PC-3 (cell line): ENCODE results near the gene FGB. TPM values are rescaled to one million over a fixed set of nuclear protein-coding genes. Genes with fewer than 3 reads are reported as not detected.
A peak's percentile ranks its signal among the peaks of the same experiment; 100 is the strongest.

Experiments used
- ATAC-seq: fragments of 200-7000 bp; cut with Tn5 transposase; 2 replicates; pipeline ENCODE4 v1.9.1; 2020; ENCODE audit warnings: mild to moderate bottlenecking, moderate library complexity
- BruUV-seq: library from RNA; stranded (reverse); fragments of 400-500 nt; replicated peaks from 2 replicates; lab custom pipeline; 2021; lab: Mats Ljungman, UMichigan
- CTCF ChIA-PET: fragments of 300-600 bp; sonication (Branson Sonifier 250); formaldehyde crosslinking; loops from one replicate; lab custom pipeline; 2022; ENCODE audit warnings: antibody characterized with exemption; lab: Charles Lee
- POLR2A ChIA-PET: fragments of 300-600 bp; sonication (Branson Sonifier 250); formaldehyde crosslinking; loops from one replicate; lab custom pipeline; 2022; ENCODE audit warnings: antibody characterized with exemption; ENCODE audit not compliant: unreplicated experiment; lab: Charles Lee
- DNase-seq: peaks from one replicate; pipeline ENCODE4 v3.0.0-alpha.2; 2015
- H2AFZ ChIP-seq: fragments of 300-600 bp; sonication (generic); 2 replicates; pipeline ENCODE4 v1.6.0; 2016; ENCODE audit warnings: antibody characterized with exemption, low read length
- H3F3A ChIP-seq: fragments of 300-600 bp; sonication (generic); one replicate; pipeline ENCODE4 v1.6.0; 2017; ENCODE audit warnings: antibody characterized with exemption, low read length, control low read depth, mild to moderate bottlenecking; ENCODE audit not compliant: unreplicated experiment
- H3K27ac ChIP-seq: fragments of 300-600 bp; sonication (generic); 2 replicates; pipeline ENCODE4 v1.5.1; 2016; ENCODE audit warnings: mild to moderate bottlenecking, low read length
- H3K27me3 ChIP-seq: fragments of 300-600 bp; sonication (generic); 2 replicates; pipeline ENCODE4 v1.6.1; 2016; ENCODE audit warnings: low read length, mixed read lengths
- H3K36me3 ChIP-seq: fragments of 300-600 bp; sonication (generic); 2 replicates; pipeline ENCODE4 v1.6.1; 2016; ENCODE audit warnings: low read depth, mixed run types, low read length, mixed read lengths
- H3K4me1 ChIP-seq: fragments of 300-600 bp; sonication (generic); 2 replicates; pipeline ENCODE4 v1.5.1; 2016; ENCODE audit warnings: low read length; ENCODE audit not compliant: insufficient read depth
- H3K4me2 ChIP-seq: fragments of 300-600 bp; sonication (generic); 2 replicates; pipeline ENCODE4 v1.6.0; 2016; ENCODE audit warnings: low read length
- H3K4me3 ChIP-seq: fragments of 300-600 bp; sonication (generic); 2 replicates; pipeline ENCODE4 v1.5.1; 2016; ENCODE audit warnings: mild to moderate bottlenecking, low read length, mixed read lengths
- H3K79me2 ChIP-seq: fragments of 300-600 bp; sonication (generic); 2 replicates; pipeline ENCODE4 v1.6.1; 2017; ENCODE audit warnings: low read length, mixed read lengths
- H3K9ac ChIP-seq: fragments of 300-600 bp; sonication (generic); 2 replicates; pipeline ENCODE4 v1.6.0; 2016; ENCODE audit warnings: mild to moderate bottlenecking, low read length
- H3K9me2 ChIP-seq: fragments of 300-600 bp; sonication (generic); replicated peaks from 2 replicates; pipeline ENCODE4 v1.6.1; 2016; ENCODE audit warnings: mixed run types, low read length, mixed read lengths
- H3K9me3 ChIP-seq: fragments of 300-600 bp; sonication (generic); 2 replicates; pipeline ENCODE4 v1.6.1; 2016; ENCODE audit warnings: low read length, mixed read lengths
- H4K20me1 ChIP-seq: fragments of 300-600 bp; sonication (generic); 2 replicates; pipeline ENCODE4 v1.6.1; 2016; ENCODE audit warnings: low read length, mixed read lengths
- EZH2 ChIP-seq: fragments of 300-600 bp; sonication (generic); IDR thresholded peaks from one replicate; pipeline ENCODE4 v1.6.1; 2017; ENCODE audit warnings: antibody characterized with exemption, mild to moderate bottlenecking, low read length; ENCODE audit not compliant: unreplicated experiment
- EZH2phosphoT487 ChIP-seq: fragments of 300-600 bp; sonication (generic); IDR thresholded peaks from 2 replicates; pipeline ENCODE4 v1.6.1; 2018; ENCODE audit warnings: mild to moderate bottlenecking, antibody characterized with exemption, low read length, borderline replicate concordance
- intact Hi-C: fragments of 100-400 bp; cut with micrococcal nuclease; formaldehyde crosslinking; loops from 2 replicates; pipeline ENCODE4 v1.9.0; 2023
- total RNA-seq: library from RNA; depleted of rRNA; stranded (reverse); fragments of >200 nt; gene quantifications from 2 replicates; pipeline ENCODE4 v1.2.3, GENCODE V29; 2014
- TF ChIP-seq, protein P1 (sequence below): fragments of 300-600 bp; sonication (generic); conservative IDR thresholded peaks from 2 replicates; pipeline ENCODE4 v1.5.1; 2017; ENCODE audit warnings: antibody characterized with exemption, low read depth, mild to moderate bottlenecking, low read length

Gene FGB
- total RNA-seq, 1 experiment from 2014 or later: 0.36 TPM

- Histone ChIP-seq H3K9ac (no peak overlapping the region), H3K9me2 (no peaks in the 10 kb centered on the region), H3K4me3 (peak overlapping the region; percentile 11; the same call in 1 of the 2 replicates), H3K79me2 (no peaks in the 10 kb centered on the region), H3K27ac (peak overlapping the region; percentile 22), H3K36me3 (no peaks in the 10 kb centered on the region), H4K20me1 (no peaks in the 10 kb centered on the region), H3K9me3 (no peaks in the 10 kb centered on the region), H3K4me1 (peaks cover 54% of the 10 kb centered on the region), H3F3A (peaks cover 3% of the 10 kb centered on the region), H3K4me2 (peak overlapping the region; percentile 57), H3K27me3 (no peaks in the 10 kb centered on the region), H2AFZ (no peak overlapping the region)
- ChIA-PET POLR2A (no interaction called here), CTCF (no interaction called here)
- no TSS peak for BruUV-seq
- DNase-seq: peak; percentile 75
- peak; percentile 49; the same call in 1 of the 2 replicates for ATAC-seq
- TF ChIP-seq, protein P1, sequence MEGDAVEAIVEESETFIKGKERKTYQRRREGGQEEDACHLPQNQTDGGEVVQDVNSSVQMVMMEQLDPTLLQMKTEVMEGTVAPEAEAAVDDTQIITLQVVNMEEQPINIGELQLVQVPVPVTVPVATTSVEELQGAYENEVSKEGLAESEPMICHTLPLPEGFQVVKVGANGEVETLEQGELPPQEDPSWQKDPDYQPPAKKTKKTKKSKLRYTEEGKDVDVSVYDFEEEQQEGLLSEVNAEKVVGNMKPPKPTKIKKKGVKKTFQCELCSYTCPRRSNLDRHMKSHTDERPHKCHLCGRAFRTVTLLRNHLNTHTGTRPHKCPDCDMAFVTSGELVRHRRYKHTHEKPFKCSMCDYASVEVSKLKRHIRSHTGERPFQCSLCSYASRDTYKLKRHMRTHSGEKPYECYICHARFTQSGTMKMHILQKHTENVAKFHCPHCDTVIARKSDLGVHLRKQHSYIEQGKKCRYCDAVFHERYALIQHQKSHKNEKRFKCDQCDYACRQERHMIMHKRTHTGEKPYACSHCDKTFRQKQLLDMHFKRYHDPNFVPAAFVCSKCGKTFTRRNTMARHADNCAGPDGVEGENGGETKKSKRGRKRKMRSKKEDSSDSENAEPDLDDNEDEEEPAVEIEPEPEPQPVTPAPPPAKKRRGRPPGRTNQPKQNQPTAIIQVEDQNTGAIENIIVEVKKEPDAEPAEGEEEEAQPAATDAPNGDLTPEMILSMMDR: no peak
- TF ChIP-seq EZH2 (no peak), EZH2phosphoT487 (no peak)
- intact Hi-C loops: no loop called here
Observed at GRCh38 chr4:154560824-154561231, 2.0 kb upstream of the FGB start.

DNA sequence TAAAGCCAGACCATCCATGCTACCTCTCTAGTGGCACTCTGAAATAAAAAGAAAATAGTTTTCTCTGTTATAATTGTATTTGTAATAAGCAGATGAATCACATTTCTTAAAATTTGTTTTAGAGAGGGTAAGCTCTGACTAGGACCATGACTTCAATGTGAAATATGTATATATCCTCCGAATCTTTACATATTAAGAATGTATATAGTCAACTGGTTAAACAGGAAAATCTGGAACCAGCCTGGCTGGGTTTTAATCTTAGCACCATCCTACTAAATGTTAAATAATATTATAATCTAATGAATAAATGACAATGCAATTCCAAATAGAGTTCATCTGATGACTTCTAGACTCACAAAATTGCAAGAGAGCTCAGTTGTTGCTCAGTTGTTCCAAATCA, 1.5 kb downstream of the FGB start:
- intact Hi-C loops: no loop called here

GRCh38 chr4:154565704-154566103, 2.9 kb downstream of the FGB start:
- no peak overlapping the region for H3K9ac ChIP-seq

More for the DNA sequence above, 1.5 kb downstream of the FGB start:
- BruUV-seq: no TSS peak
- Histone ChIP-seq H3K79me2 (no peaks in the 10 kb centered on the region), H2AFZ (no peak overlapping the region), H3K36me3 (no peaks in the 10 kb centered on the region), H3K4me1 (peaks cover 87% of the 10 kb centered on the region), H4K20me1 (no peaks in the 10 kb centered on the region), H3K9ac (no peak overlapping the region; the same call in 1 of the 2 replicates), H3K9me2 (no peaks in the 10 kb centered on the region), H3K27me3 (no peaks in the 10 kb centered on the region), H3K27ac (peak overlapping the region; percentile 71), H3F3A (peaks cover 3% of the 10 kb centered on the region), H3K9me3 (no peaks in the 10 kb centered on the region), H3K4me2 (peak overlapping the region; percentile 49), H3K4me3 (no peak overlapping the region)
- POLR2A ChIA-PET: no interaction called here
- DNase-seq (peak; percentile 87), ATAC-seq (peak; percentile 14; the same call in 1 of the 2 replicates)
- CTCF ChIA-PET: interaction anchor here (0.6 kb wide), 1 partner anchor 55 kb away, joined by 3 read pairs; no protein-coding TSS in a partner anchor
- TF ChIP-seq EZH2 (no peak), EZH2phosphoT487 (no peak)
- TF ChIP-seq, protein P1: no peak

More at GRCh38 chr4:154565704-154566103, 2.9 kb downstream of the FGB start:
- no peak for TF ChIP-seq EZH2
- Histone ChIP-seq H3K4me1 (peaks cover 82% of the 10 kb centered on the region), H3K9me3 (no peaks in the 10 kb centered on the region), H3K36me3 (no peaks in the 10 kb centered on the region), H3K27me3 (no peaks in the 10 kb centered on the region), H3K9me2 (no peaks in the 10 kb centered on the region), H3K4me3 (no peak overlapping the region), H3F3A (peaks cover 3% of the 10 kb centered on the region), H4K20me1 (no peaks in the 10 kb centered on the region), H3K79me2 (no peaks in the 10 kb centered on the region), H2AFZ (no peak overlapping the region), H3K4me2 (no peak overlapping the region), H3K27ac (no peak overlapping the region)
- ChIA-PET CTCF (no interaction called here), POLR2A (no interaction called here)
- DNase-seq: no peak
- no TSS peak for BruUV-seq
- no peak for ATAC-seq
- intact Hi-C loops: no loop called here
